Spleen (tissue), 7 donors: ENCODE measurements around the gene NMU.

ENCODE experiments used
- CTCF ChIP-seq, 11 experiments: fragments of 200-600 bp in 7 of 11; fragments of 450-650 bp in 4 of 11; sonication (generic) in 4 of 11; IDR thresholded peaks in 8 of 11; conservative IDR thresholded peaks in 3 of 11; 1 replicate in 7 of 11; 2 replicates in 4 of 11; pipeline versions ENCODE4 v1.4.0 to v1.8.0; 2016 to 2021; ENCODE audit warnings: antibody characterized with exemption in 11 of 11, inconsistent platforms in 4 of 11, mild to moderate bottlenecking in 1 of 11
- POLR2A ChIP-seq, 3 donors: fragments of 450-650 bp; IDR thresholded peaks; one replicate each; pipeline ENCODE4 v1.5.1; 2017; ENCODE audit warnings: antibody characterized with exemption in 3 of 3, mild to moderate bottlenecking in 1 of 3
- POLR2AphosphoS5 ChIP-seq, 3 donors: sonication (generic); formaldehyde crosslinking; IDR thresholded peaks; one replicate each; pipeline ENCODE4 v1.5.1; 2017; ENCODE audit warnings: antibody characterized with exemption in 3 of 3
- donor health status: DM: no; HTN: no; CAD: no; lungs with moderate emphysema.
- donor health status: DM: no; HTN: no; CAD: no.
- donor health status: DM: no; HTN: no; CAD: no.

DNA sequence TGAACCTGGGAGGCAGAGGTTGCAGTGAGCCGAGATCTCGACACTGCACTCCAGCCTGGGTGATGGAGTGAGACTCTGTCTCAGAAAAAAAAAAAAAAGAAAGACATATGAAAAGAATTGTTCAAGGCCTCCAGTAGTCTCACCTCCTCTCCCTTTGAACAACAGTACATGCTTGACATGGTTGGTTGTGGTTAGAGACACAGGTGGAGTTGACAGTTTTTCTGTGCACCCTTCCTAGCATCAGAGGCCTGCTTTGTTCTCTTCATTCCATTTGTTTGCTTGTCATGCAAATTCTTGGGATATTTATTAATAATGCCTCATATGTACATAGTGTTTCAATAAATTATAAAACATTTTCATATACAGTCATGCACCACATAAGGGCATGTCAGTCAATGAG, 25.7 kb downstream of the NMU start:
- TF ChIP-seq CTCF (IDR thresholded peaks at IDR 0.05 in 8 of 11, conservative IDR thresholded peaks at IDR 0.05 in 3 of 11) (no peak), POLR2A (IDR thresholded peaks at IDR 0.05) (no peak), POLR2AphosphoS5 (IDR thresholded peaks at IDR 0.05) (no peak)
